Brain pericyte (primary cell): ENCODE data around the gene IL24.
"Not testable (repeated sequence)": the region's sequence is repeated elsewhere in the genome, so short reads cannot be mapped to it uniquely, and the experiment has no call there.

Source experiments
- DNase-seq: peaks from one replicate; pipeline ENCODE4 v3.0.0-alpha.2; 2012; ENCODE audit warnings: low read depth, low spot score

The IL24 gene

GRCh38 chr1:206897175-206897574 lies at the start of gene IL24:
IL24 (plus strand) TSS chr1:206897443; CDS start chr1:206897833, 390 bp downstream.
- no peak for DNase-seq

GRCh38 chr1:206847946-206848345 lies 49.3 kb upstream of the IL24 start:
- no peak for DNase-seq

GRCh38 chr1:206850401-206850800 lies 46.8 kb upstream of the IL24 start:
- no peak for DNase-seq

GRCh38 chr1:206851341-206852010 lies 45.8 kb upstream of the IL24 start:
- DNase-seq, result no peak

GRCh38 chr1:206852662-206853061 lies 44.6 kb upstream of the IL24 start:
- DNase-seq, result not testable (repeated sequence)

- DNase-seq, result not testable (repeated sequence)
Measured at GRCh38 chr1:206853696-206854095, 43.5 kb upstream of the IL24 start.

GRCh38 chr1:206854401-206855129 lies 42.7 kb upstream of the IL24 start:
- no peak for DNase-seq

GRCh38 chr1:206855859-206856258 lies 41.4 kb upstream of the IL24 start:
- no peak for DNase-seq

- no peak for DNase-seq
Measured at GRCh38 chr1:206856674-206857464, 40.4 kb upstream of the IL24 start.

GRCh38 chr1:206859082-206859521 lies 38.1 kb upstream of the IL24 start:
- no peak for DNase-seq

GRCh38 chr1:206860165-206860564 lies 37.1 kb upstream of the IL24 start:
- DNase-seq, result no peak

GRCh38 chr1:206863266-206863665 lies 34.0 kb upstream of the IL24 start:
- DNase-seq, result no peak

GRCh38 chr1:206864939-206865671 lies 32.1 kb upstream of the IL24 start, which contains the start of gene IL20:
IL20 (plus strand) TSS chr1:206865623; CDS start chr1:206865853, 230 bp downstream.
- DNase-seq, result peak; percentile 29

- no peak for DNase-seq
Measured at GRCh38 chr1:206866062-206866461, 31.2 kb upstream of the IL24 start.

GRCh38 chr1:206867239-206867638 lies 30.0 kb upstream of the IL24 start:
- no peak for DNase-seq

GRCh38 chr1:206867716-206868115 lies 29.5 kb upstream of the IL24 start:
- no peak for DNase-seq

- DNase-seq, result no peak
Measured at GRCh38 chr1:206868264-206868663, 29.0 kb upstream of the IL24 start.

- DNase-seq, result no peak
Measured at GRCh38 chr1:206872139-206872538, 25.1 kb upstream of the IL24 start.

- no peak for DNase-seq
Measured at GRCh38 chr1:206873603-206874188, 23.5 kb upstream of the IL24 start.

GRCh38 chr1:206875752-206876377 lies 21.4 kb upstream of the IL24 start:
- DNase-seq, result no peak

GRCh38 chr1:206878456-206878855 lies 18.8 kb upstream of the IL24 start:
- no peak for DNase-seq
